ENCODE measurements around the gene KRTAP15-1. TPM values are rescaled to one million over a fixed set of nuclear protein-coding genes. Genes with fewer than 3 reads are reported as not detected.

KRTAP15-1 gene
- total RNA-seq, 1 experiment from 2014 or later = not detected

DNA sequence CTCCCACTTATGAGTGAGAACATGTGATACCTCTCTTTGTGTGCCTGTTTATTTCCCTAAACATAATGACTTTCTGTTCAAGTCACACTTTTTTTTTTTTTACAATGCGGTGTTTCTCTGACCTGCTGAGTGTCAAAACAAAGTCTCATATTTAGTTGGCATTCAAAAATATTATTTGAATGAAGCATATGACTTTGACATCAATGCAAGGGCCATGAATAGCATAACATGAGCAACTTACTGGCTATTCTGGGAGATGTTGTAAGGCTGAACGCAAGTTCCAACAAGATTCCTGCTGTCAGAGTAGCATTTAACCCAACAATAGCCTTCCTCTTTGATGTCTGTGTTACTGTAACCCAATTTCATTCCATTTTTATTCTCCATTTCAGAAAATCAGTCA is 42.1 kb downstream of the KRTAP15-1 start:
- H3K36me3 Mint-ChIP-seq = peaks cover 23% of the 10 kb centered on the region
- no peak overlapping the region for H3K4me3 Mint-ChIP-seq
- ChIA-PET CTCF (no interaction called here), POLR2A (no interaction called here)
- DNase-seq (ENCODE audit: low spot score) (no peak), ATAC-seq (no peak)
- no peak overlapping the region for H3K27ac Mint-ChIP-seq
- no peaks in the 10 kb centered on the region for H3K27me3 Mint-ChIP-seq (ENCODE audit: low read depth)
- no peak for TF ChIP-seq SMAD3 (CRISPR knock-in tag; IDR thresholded peaks at IDR 0.05; ENCODE audit: borderline replicate concordance)
- no peak for TF ChIP-seq NFATC4 (CRISPR knock-in tag; IDR thresholded peaks at IDR 0.05)
- H3K9me3 Mint-ChIP-seq = peaks cover 28% of the 10 kb centered on the region
- H3K4me1 Mint-ChIP-seq = peaks cover 4% of the 10 kb centered on the region; the same call in 1 of the 2 replicates

DNA sequence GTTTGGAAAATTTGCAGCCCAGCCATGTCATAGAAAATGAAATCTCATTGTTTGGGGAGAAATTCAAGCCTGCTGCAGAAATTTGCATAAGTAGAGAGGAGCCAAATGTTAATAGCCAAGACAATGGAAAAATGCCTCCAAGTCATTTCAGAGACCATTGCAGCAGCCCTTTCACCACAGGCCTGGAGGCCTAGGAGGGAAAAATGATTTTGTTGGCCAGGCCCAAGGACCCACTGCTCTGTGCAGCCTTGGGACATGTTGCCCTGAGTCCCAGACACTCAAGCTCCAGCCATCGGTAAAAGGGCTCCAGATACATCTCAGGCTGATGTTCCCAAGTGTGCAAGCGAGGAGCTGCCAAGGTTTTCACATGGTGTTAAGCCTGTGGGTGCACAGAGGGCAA is 46.1 kb downstream of the KRTAP15-1 start:
- Mint-ChIP-seq H3K27me3 (ENCODE audit: low read depth) (no peaks in the 10 kb centered on the region), H3K4me3 (no peak overlapping the region), H3K36me3 (peaks cover 27% of the 10 kb centered on the region), H3K27ac (no peak overlapping the region), H3K4me1 (no peaks in the 10 kb centered on the region), H3K9me3 (peaks cover 50% of the 10 kb centered on the region)
- no peak for TF ChIP-seq NFATC4 (CRISPR knock-in tag; IDR thresholded peaks at IDR 0.05)
- TF ChIP-seq, protein P1, sequence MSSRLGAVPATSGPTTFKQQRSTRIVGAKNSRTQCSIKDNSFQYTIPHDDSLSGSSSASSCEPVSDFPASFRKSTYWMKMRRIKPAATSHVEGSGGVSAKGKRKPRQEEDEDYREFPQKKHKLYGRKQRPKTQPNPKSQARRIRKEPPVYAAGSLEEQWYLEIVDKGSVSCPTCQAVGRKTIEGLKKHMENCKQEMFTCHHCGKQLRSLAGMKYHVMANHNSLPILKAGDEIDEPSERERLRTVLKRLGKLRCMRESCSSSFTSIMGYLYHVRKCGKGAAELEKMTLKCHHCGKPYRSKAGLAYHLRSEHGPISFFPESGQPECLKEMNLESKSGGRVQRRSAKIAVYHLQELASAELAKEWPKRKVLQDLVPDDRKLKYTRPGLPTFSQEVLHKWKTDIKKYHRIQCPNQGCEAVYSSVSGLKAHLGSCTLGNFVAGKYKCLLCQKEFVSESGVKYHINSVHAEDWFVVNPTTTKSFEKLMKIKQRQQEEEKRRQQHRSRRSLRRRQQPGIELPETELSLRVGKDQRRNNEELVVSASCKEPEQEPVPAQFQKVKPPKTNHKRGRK (CRISPR knock-in tag; IDR thresholded peaks at IDR 0.05; ENCODE audit: borderline replicate concordance) = no peak
- TF ChIP-seq TEAD1 (CRISPR knock-in tag; IDR thresholded peaks at IDR 0.05) = no peak
- TF ChIP-seq, protein P2, sequence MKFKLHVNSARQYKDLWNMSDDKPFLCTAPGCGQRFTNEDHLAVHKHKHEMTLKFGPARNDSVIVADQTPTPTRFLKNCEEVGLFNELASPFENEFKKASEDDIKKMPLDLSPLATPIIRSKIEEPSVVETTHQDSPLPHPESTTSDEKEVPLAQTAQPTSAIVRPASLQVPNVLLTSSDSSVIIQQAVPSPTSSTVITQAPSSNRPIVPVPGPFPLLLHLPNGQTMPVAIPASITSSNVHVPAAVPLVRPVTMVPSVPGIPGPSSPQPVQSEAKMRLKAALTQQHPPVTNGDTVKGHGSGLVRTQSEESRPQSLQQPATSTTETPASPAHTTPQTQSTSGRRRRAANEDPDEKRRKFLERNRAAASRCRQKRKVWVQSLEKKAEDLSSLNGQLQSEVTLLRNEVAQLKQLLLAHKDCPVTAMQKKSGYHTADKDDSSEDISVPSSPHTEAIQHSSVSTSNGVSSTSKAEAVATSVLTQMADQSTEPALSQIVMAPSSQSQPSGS (CRISPR knock-in tag; IDR thresholded peaks at IDR 0.05; ENCODE audit: borderline replicate concordance, low read depth) = no peak
- no peak for TF ChIP-seq ATF1 (CRISPR knock-in tag; IDR thresholded peaks at IDR 0.05)
- TF ChIP-seq, protein P3, sequence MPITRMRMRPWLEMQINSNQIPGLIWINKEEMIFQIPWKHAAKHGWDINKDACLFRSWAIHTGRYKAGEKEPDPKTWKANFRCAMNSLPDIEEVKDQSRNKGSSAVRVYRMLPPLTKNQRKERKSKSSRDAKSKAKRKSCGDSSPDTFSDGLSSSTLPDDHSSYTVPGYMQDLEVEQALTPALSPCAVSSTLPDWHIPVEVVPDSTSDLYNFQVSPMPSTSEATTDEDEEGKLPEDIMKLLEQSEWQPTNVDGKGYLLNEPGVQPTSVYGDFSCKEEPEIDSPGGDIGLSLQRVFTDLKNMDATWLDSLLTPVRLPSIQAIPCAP (CRISPR knock-in tag; IDR thresholded peaks at IDR 0.05) = no peak
- TF ChIP-seq, protein P4, sequence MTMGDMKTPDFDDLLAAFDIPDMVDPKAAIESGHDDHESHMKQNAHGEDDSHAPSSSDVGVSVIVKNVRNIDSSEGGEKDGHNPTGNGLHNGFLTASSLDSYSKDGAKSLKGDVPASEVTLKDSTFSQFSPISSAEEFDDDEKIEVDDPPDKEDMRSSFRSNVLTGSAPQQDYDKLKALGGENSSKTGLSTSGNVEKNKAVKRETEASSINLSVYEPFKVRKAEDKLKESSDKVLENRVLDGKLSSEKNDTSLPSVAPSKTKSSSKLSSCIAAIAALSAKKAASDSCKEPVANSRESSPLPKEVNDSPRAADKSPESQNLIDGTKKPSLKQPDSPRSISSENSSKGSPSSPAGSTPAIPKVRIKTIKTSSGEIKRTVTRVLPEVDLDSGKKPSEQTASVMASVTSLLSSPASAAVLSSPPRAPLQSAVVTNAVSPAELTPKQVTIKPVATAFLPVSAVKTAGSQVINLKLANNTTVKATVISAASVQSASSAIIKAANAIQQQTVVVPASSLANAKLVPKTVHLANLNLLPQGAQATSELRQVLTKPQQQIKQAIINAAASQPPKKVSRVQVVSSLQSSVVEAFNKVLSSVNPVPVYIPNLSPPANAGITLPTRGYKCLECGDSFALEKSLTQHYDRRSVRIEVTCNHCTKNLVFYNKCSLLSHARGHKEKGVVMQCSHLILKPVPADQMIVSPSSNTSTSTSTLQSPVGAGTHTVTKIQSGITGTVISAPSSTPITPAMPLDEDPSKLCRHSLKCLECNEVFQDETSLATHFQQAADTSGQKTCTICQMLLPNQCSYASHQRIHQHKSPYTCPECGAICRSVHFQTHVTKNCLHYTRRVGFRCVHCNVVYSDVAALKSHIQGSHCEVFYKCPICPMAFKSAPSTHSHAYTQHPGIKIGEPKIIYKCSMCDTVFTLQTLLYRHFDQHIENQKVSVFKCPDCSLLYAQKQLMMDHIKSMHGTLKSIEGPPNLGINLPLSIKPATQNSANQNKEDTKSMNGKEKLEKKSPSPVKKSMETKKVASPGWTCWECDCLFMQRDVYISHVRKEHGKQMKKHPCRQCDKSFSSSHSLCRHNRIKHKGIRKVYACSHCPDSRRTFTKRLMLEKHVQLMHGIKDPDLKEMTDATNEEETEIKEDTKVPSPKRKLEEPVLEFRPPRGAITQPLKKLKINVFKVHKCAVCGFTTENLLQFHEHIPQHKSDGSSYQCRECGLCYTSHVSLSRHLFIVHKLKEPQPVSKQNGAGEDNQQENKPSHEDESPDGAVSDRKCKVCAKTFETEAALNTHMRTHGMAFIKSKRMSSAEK (CRISPR knock-in tag; IDR thresholded peaks at IDR 0.05; ENCODE audit: borderline replicate concordance) = no peak
- no peak for TF ChIP-seq FOXJ3 (CRISPR knock-in tag; IDR thresholded peaks at IDR 0.05; ENCODE audit: borderline replicate concordance)
- TF ChIP-seq ZNF671 (CRISPR knock-in tag; IDR thresholded peaks at IDR 0.05) = no peak
- TF ChIP-seq JAZF1 (CRISPR knock-in tag; IDR thresholded peaks at IDR 0.05) = no peak
- TF ChIP-seq MXD4 (CRISPR knock-in tag; IDR thresholded peaks at IDR 0.05; ENCODE audit: borderline replicate concordance) = no peak
- no peak for TF ChIP-seq ZBTB21 (CRISPR knock-in tag; IDR thresholded peaks at IDR 0.05; ENCODE audit: borderline replicate concordance)
- TF ChIP-seq OVOL2 (CRISPR knock-in tag; IDR thresholded peaks at IDR 0.05; ENCODE audit: borderline replicate concordance) = no peak
- TF ChIP-seq ESRRA (CRISPR knock-in tag; IDR thresholded peaks at IDR 0.05; ENCODE audit: borderline replicate concordance) = no peak
- TF ChIP-seq ZNF396 (CRISPR knock-in tag; IDR thresholded peaks at IDR 0.05; ENCODE audit: borderline replicate concordance) = no peak
- DNase-seq (ENCODE audit: low spot score) (no peak), ATAC-seq (no peak)
- POLR2A ChIA-PET = no interaction called here
- CTCF ChIA-PET = no interaction called here
